ENCODE measurements around the gene ZNF436. TPM values are rescaled to one million over a fixed set of nuclear protein-coding genes. Genes with fewer than 3 reads are reported as not detected.

The ZNF436 gene
- total RNA-seq, 1 donor = 32.9 TPM

DNA sequence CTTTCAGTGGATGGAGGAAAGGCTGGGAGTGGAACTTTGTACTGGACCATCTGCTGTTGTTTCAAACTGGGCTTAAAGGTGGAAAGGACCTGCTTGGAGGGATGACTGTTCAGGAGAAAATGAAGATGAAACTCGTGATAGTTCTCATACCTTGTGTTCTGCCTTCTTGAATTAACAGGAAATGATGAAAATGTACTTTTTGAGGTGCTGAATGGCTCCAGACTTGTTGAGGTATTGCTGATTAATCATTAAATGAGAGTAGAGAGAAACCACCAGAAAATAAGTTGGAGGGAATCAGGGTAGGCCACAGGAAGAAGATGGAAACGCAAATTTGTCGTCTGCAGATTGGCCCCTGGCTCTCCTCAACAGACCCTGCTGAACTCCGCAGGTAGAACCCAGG is 26.2 kb upstream of the ZNF436 start:
- Histone ChIP-seq H3K4me2 (ENCODE audit: insufficient read depth, low read length) (no peak overlapping the region), H2AFZ (ENCODE audit: low read length) (no peak overlapping the region), H3K4me3 (ENCODE audit: insufficient read depth, low read length) (no peak overlapping the region), H3K79me2 (ENCODE audit: insufficient read depth, low read length) (no peaks in the 10 kb centered on the region), H3K27me3 (ENCODE audit: insufficient read depth, low read length) (no peaks in the 10 kb centered on the region), H4K20me1 (ENCODE audit: insufficient read depth, low read length) (no peaks in the 10 kb centered on the region), H3K4me1 (ENCODE audit: insufficient read depth, low read length) (peaks cover 29% of the 10 kb centered on the region), H3K27ac (ENCODE audit: low read depth, low read length) (no peak overlapping the region), H3K9me3 (ENCODE audit: low read depth, low read length) (no peaks in the 10 kb centered on the region), H3K36me3 (ENCODE audit: insufficient read depth, low read length) (no peaks in the 10 kb centered on the region)
- no peak for TF ChIP-seq CTCF (IDR thresholded peaks at IDR 0.05; ENCODE audit: extremely low read depth, low read depth, low read length)
- DNase-seq (ENCODE audit: insufficient read length, low spot score, missing footprints) = no peak

- Histone ChIP-seq H3K79me2 (ENCODE audit: insufficient read depth, low read length) (no peaks in the 10 kb centered on the region), H2AFZ (ENCODE audit: low read length) (peak overlapping the region; percentile 74), H4K20me1 (ENCODE audit: insufficient read depth, low read length) (no peaks in the 10 kb centered on the region), H3K4me1 (ENCODE audit: insufficient read depth, low read length) (peaks cover 27% of the 10 kb centered on the region), H3K4me3 (ENCODE audit: insufficient read depth, low read length) (no peak overlapping the region), H3K4me2 (ENCODE audit: insufficient read depth, low read length) (peak overlapping the region; percentile 44), H3K27me3 (ENCODE audit: insufficient read depth, low read length) (no peaks in the 10 kb centered on the region), H3K36me3 (ENCODE audit: insufficient read depth, low read length) (no peaks in the 10 kb centered on the region), H3K9me3 (ENCODE audit: low read depth, low read length) (no peaks in the 10 kb centered on the region), H3K27ac (ENCODE audit: low read depth, low read length) (peak overlapping the region; percentile 85)
- TF ChIP-seq CTCF (IDR thresholded peaks at IDR 0.05; ENCODE audit: extremely low read depth, low read depth, low read length) = no peak
- peak; percentile 64 for DNase-seq (ENCODE audit: insufficient read length, low spot score, missing footprints)
Observed at GRCh38 chr1:23395154-23395724, 25.6 kb upstream of the ZNF436 start.

DNA sequence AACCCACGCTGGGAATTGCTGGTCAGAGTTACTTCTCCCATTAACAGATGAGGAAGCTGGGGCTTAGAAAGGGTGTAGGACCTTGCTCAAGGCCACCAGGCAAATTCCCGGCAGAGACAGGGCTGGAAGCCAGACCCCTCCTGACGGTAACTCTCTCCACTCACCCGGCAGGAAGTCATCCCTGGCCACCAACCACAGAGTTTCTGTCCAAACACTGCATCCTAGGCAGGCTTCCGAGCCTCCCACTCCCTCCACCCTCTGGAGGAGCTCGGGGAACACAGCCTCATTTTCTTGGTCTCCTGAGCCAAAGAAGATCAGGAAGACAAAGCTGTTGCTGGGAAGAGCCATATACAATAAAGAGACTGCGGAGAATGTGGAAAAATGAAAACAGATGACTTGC is 25.0 kb upstream of the ZNF436 start:
- Histone ChIP-seq H3K27me3 (ENCODE audit: insufficient read depth, low read length) (no peaks in the 10 kb centered on the region), H3K27ac (ENCODE audit: low read depth, low read length) (peak overlapping the region; percentile 85), H3K4me1 (ENCODE audit: insufficient read depth, low read length) (peaks cover 27% of the 10 kb centered on the region), H3K4me3 (ENCODE audit: insufficient read depth, low read length) (peak overlapping the region; percentile 3), H2AFZ (ENCODE audit: low read length) (peak overlapping the region; percentile 74), H3K4me2 (ENCODE audit: insufficient read depth, low read length) (peak overlapping the region; percentile 44), H3K79me2 (ENCODE audit: insufficient read depth, low read length) (no peaks in the 10 kb centered on the region), H3K9me3 (ENCODE audit: low read depth, low read length) (no peaks in the 10 kb centered on the region), H3K36me3 (ENCODE audit: insufficient read depth, low read length) (no peaks in the 10 kb centered on the region), H4K20me1 (ENCODE audit: insufficient read depth, low read length) (no peaks in the 10 kb centered on the region)
- peak; percentile 86 for DNase-seq (ENCODE audit: insufficient read length, low spot score, missing footprints)
- TF ChIP-seq CTCF (IDR thresholded peaks at IDR 0.05; ENCODE audit: extremely low read depth, low read depth, low read length) = no peak

GRCh38 chr1:23394181-23394580 is 24.5 kb upstream of the ZNF436 start:
- peak overlapping the region; percentile 85 for H3K27ac ChIP-seq (ENCODE audit: low read depth, low read length)
- no peak overlapping the region for H2AFZ ChIP-seq (ENCODE audit: low read length)
- H3K4me2 ChIP-seq (ENCODE audit: insufficient read depth, low read length) = peak overlapping the region; percentile 44

More at GRCh38 chr1:23394181-23394580, 24.5 kb upstream of the ZNF436 start:
- H3K79me2 ChIP-seq (ENCODE audit: insufficient read depth, low read length) = no peaks in the 10 kb centered on the region
- H3K36me3 ChIP-seq (ENCODE audit: insufficient read depth, low read length) = no peaks in the 10 kb centered on the region
- H3K27me3 ChIP-seq (ENCODE audit: insufficient read depth, low read length) = no peaks in the 10 kb centered on the region
- H3K4me1 ChIP-seq (ENCODE audit: insufficient read depth, low read length) = peaks cover 27% of the 10 kb centered on the region
- H4K20me1 ChIP-seq (ENCODE audit: insufficient read depth, low read length) = no peaks in the 10 kb centered on the region
- H3K9me3 ChIP-seq (ENCODE audit: low read depth, low read length) = no peaks in the 10 kb centered on the region
- no peak overlapping the region for H3K4me3 ChIP-seq (ENCODE audit: insufficient read depth, low read length)
- peak; percentile 91 for DNase-seq (ENCODE audit: insufficient read length, low spot score, missing footprints)
- TF ChIP-seq CTCF (IDR thresholded peaks at IDR 0.05; ENCODE audit: extremely low read depth, low read depth, low read length) = no peak
